Stimulated activated CD4-positive, alpha-beta T cell treated with anti-CD3 and anti-CD28 coated beads, Interleukin-1b, Interleukin-23, amount 100 ng/mL, for 48 hours (primary cell): ENCODE measurements around the gene PSRC1.
A peak's percentile ranks its signal among the peaks of the same experiment; 100 is the strongest.

Experiments used
- DNase-seq: peaks from one replicate; pipeline ENCODE4 v3.0.0-alpha.2; 2020

PSRC1 gene

GRCh38 chr1:109271458-109271857, 11.5 kb downstream of the PSRC1 start:
- DNase-seq, result no peak

DNA sequence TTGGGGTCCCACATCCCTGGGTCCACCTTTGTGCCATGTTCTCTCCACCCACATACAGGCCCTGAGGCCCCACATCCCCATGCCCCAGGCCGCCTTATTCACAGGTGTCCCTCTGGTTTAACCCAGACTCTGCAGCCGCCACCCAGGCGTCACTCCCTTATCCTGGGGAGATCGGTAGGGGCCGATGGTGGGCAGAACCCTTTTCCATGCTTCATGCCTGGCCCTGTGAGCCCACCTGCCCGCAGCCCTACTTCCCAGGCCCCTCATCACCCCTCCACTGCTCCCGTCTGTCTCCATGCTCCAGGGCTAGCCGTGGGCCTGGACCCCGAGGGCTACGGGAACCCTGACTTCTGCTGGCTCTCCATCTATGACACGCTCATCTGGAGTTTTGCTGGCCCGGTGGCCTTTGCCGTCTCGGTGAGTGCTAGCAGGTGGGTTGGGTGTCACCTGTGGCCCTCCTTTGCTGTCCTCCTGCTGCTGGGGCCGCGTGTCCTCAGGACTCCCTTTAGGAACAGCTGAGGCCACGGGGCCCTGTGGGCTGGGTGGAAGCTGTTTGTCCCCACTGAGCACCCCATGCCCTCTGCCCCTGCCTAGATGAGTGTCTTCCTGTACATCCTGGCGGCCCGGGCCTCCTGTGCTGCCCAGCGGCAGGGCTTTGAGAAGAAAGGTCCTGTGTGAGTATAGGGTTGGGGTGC, 12.2 kb downstream of the PSRC1 start:
- DNase-seq, result no peak

- no peak for DNase-seq
Observed at GRCh38 chr1:109269981-109270622, 12.8 kb downstream of the PSRC1 start.

GRCh38 chr1:109269212-109269980, 13.5 kb downstream of the PSRC1 start:
- DNase-seq, result no peak

GRCh38 chr1:109268431-109269211, 14.3 kb downstream of the PSRC1 start:
- DNase-seq, result no peak

DNA sequence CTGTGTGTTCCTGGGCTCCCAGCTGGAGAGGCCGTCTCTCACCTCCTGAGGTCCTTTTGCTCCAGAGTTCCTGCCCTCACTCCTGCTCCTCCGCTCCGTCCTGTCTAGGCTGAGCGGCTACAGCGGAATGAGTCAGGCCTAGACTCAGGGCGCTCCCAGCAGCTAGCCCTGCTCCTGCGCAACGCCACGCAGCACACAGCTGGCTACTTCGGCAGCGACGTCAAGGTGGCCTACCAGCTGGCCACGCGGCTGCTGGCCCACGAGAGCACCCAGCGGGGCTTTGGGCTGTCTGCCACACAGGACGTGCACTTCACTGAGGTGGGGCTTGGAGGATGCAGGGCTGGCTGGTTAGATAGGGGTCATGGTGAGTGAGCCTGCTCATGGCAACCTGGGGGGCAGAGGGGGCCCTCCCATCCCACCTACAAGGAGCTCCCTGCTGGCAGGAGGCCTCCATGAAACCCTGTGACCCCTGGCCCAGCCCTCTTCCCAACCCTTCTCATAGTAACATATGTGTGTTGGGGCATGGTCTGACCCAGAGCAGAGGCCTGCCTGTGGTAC, 15.1 kb downstream of the PSRC1 start:
- DNase-seq, result no peak

- DNase-seq, result no peak
Observed at GRCh38 chr1:109266965-109267364, 16.0 kb downstream of the PSRC1 start.

- no peak for DNase-seq
Observed at GRCh38 chr1:109265741-109266330, 17.1 kb downstream of the PSRC1 start.

DNA sequence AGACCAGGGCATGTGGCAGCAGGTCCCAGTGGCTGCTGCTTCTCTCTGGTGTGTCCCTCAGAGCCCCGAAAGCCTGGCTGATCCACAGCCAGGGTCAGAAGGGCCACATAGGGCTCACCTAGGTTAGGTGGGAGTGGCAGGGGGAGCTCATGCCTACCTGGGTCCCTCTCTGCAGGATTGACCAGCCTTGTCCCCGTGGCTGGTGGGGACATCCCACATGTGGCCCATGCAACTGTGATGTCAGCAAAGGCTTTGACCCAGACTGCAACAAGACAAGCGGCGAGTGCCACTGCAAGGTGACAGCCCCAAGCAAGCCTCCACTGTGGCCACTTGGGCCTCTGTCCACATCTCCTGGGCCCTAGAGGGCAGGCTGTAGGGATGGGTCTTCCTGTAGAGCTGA, 17.9 kb downstream of the PSRC1 start:
- no peak for DNase-seq

DNA sequence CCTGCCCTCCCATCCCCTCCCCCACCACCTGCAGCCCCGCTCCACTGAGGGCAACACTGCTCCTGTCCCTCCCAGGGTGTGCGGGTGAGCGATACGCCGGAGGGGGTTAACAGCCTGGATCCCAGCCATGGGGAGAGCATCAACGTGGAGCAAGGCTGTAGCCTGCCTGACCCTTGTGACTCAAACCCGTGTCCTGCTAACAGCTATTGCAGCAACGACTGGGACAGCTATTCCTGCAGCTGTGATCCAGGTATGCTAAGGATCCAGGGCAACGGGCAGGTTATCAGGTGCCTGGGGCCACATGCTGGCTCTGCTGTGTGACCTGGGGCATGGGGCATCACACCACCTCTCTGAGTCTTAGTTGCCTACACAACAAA, 18.6 kb downstream of the PSRC1 start:
- no peak for DNase-seq

DNA sequence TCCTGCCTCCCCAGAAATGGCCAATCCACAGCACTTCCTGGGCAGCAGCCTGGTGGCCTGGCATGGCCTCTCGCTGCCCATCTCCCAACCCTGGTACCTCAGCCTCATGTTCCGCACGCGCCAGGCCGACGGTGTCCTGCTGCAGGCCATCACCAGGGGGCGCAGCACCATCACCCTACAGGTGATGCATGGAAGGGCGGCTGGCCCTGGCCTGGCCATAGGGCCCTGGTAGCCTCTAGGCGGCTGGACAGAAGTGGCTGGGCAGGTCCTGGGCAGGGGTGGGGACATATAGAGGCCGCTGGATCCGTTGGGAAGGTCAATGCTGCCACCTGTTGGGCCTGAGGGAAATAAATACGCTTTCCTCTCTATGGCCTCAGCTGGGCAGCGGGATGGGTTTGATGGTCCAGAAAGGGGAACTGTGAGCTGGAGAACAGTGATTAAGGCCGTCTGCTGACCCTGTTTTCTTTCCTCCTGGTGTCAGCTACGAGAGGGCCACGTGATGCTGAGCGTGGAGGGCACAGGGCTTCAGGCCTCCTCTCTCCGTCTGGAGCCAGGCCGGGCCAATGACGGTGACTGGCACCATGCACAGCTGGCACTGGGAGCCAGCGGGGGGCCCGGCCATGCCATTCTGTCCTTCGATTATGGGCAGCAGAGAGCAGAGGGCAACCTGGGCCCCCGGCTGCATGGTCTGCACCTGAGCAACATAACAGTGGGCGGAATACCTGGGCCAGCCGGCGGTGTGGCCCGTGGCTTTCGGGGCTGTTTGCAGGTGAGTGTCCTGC, 19.2 kb downstream of the PSRC1 start:
- DNase-seq, result peak; percentile 84

GRCh38 chr1:109263234-109263596, 19.7 kb downstream of the PSRC1 start:
- no peak for DNase-seq

DNA sequence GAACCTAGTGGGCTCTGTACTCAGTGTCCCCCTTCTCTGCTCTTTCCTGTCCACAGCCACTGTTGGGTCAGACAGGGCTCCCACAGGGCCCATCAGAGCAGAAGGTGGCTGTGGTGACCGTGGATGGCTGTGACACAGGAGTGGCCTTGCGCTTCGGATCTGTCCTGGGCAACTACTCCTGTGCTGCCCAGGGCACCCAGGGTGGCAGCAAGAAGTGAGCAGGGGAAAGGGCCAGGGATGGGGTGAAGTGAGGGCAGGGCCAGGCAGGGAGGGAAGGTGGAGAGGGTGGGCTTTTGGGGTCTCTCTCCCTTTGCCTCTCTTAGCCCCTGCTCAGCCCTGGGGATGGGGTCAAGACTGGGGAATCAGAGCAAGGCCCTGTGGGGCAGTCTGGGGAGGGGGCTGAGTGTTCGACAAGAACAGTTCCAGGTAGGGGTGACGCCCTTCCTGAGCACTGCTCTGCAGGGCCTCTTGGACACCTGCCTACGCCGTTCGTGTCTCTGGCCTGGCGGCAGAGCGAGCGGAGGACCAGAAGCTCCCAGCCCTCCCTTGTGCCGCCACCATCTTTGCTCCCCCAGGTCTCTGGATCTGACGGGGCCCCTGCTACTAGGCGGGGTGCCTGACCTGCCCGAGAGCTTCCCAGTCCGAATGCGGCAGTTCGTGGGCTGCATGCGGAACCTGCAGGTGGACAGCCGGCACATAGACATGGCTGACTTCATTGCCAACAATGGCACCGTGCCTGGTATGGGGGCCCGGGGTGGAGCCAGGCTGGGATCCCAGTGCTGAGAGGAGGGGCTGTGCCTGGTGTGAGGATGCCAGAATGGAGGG, 20.5 kb downstream of the PSRC1 start:
- no peak for DNase-seq

- DNase-seq, result no peak
Observed at GRCh38 chr1:109261578-109261977, 21.4 kb downstream of the PSRC1 start.

DNA sequence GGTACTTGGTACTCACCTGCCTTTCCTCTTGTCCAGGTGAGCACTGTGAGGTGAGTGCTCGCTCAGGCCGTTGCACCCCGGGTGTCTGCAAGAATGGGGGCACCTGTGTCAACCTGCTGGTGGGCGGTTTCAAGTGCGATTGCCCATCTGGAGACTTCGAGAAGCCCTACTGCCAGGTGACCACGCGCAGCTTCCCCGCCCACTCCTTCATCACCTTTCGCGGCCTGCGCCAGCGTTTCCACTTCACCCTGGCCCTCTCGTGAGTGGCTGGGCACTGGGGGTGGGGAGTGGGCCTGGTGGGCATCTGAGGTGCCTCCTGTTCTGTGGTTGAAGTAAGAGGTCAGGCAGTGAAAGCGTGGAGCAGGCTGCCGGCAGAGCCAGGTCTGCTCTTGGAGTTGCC, 21.9 kb downstream of the PSRC1 start:
- DNase-seq, result no peak

DNA sequence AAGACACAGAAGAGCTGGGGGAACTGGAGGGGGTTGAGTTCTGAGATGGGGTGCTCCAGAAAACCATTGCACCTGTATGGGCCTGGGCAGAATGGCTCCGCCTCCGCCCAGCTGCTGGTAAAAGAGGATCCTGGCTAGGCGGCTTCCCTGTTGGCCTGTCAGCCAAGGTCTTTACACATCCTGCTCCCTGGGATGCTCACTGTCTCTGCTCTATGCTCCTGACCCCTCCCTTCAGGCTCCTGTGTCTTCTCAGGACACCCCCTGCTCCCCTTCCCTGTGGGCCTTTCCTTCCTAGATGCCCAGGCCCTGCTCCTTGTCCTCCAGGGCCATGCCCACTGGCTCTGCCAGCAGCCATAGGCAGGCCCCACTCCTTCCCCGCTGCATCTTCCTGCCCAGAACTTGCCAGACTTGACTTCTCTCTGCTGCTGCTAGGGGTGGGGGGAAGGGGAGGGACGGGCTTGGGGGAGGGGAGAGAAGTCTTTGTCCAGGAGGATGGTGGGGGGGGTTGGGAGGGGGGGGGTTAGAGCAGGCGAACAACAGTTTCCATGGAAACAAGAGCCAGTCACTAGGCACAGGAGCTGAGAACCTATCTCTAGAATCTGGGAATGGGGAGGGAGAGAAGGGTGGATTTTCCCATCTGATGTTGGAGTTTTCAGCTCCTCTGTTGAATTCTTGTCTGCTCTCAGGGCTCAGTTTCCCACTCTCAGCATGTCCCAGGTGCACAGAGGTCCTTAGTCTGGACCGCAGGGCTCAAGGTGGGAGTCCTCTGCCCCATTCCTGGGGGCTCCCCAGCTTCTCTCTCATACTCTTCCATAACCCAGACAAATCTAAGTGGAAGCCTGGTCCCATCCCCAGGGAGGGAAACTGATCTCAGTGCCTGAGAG, 23.0 kb downstream of the PSRC1 start:
- no peak for DNase-seq

DNA sequence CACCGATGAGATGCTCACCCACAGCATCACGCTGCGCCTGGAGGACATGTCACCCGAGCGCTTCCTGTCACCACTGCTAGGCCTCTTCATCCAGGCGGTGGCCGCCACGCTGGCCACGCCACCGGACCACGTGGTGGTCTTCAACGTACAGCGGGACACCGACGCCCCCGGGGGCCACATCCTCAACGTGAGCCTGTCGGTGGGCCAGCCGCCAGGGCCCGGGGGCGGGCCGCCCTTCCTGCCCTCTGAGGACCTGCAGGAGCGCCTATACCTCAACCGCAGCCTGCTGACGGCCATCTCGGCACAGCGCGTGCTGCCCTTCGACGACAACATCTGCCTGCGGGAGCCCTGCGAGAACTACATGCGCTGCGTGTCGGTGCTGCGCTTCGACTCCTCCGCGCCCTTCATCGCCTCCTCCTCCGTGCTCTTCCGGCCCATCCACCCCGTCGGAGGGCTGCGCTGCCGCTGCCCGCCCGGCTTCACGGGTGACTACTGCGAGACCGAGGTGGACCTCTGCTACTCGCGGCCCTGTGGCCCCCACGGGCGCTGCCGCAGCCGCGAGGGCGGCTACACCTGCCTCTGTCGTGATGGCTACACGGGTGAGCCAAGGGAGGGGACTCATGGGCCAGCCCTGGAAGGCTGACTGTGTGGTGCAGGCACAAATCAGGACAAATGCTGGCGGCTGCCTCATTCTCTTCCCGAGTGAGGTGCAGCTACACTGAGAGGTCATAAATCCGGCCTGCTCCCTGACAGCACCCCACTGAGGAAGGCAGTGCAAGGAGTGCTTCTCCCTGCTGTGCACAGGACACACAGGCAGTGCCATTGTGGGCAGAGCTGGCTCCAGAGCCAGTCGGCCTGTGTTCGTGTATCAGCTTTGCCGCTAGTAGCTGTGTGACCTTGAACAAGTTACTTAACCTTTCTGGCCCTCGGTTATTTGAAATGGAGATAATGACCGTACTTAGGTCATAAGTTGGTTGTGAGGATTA, 24.2 kb downstream of the PSRC1 start:
- DNase-seq, result no peak

- DNase-seq, result no peak
Observed at GRCh38 chr1:109257682-109258421, 25.1 kb downstream of the PSRC1 start.
